ENCODE data around the gene TMEM74B. TPM values are rescaled to one million over a fixed set of nuclear protein-coding genes. Genes with fewer than 3 reads are reported as not detected.

Gene TMEM74B
- total RNA-seq: not detected in 2 replicates

GRCh38 chr20:1184638-1185315, at the start of gene TMEM74B:
TMEM74B (minus strand) TSS chr20:1184981; CDS start chr20:1183801, 1,180 bp downstream.

DNA sequence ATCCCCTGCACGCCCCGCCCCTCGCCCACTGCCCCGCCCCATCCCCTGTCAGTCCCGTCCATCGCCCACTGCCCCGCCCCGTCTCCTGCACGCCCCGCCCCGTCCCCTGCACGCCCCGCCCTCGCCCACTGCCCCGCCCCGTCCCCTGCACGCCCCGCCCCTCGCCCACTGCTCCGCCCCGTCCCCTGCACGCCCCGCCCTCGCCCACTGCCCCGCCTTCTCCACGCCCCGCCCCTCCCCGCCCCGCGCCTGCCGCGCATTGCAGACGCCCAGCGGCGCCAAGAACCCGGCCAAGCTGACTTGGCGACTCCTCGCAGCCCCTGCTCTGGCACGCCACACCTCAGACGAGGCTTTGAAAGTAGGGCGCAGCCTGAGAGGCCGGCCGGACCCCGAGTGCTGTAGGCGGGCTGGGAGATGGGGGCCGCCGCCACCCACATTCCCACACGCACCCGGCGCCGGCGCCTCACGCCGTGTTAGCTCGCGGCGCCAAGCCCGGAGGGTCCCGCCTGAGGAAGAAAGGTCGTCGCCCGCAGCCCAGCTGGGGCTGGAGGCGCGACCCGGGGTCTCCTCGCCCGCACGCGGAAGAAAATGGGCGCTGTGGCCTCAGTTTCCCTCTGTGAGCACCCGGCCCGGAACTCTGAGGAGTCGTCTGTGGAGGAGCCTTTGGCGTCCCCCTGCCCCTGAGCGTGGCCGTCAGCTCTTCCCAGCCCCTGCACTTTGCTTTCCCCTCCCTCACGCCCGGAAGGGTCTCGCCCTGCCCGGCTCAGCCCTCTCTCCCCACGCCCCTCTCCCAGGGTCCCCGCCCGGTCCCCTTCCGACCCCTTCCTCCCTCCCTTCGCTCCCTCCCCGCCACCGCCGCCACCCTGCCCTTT, 41.2 kb upstream of the TMEM74B start, which contains the start of gene RAD21L1:
TSS of gene RAD21L1 (plus strand) at position 262 of the 872 bp plus-strand sequence. CDS start 2,410 bp downstream, outside the sequence.

GRCh38 chr20:1202762-1203504, 18.2 kb upstream of the TMEM74B start, which contains the start of gene C20orf202:
C20orf202 (plus strand) TSS chr20:1203454; CDS start chr20:1203586, 132 bp downstream.

Other genes with a start within 250 kb of the TMEM74B start
- not detected in 2 replicates for gene RSPO4, start 182.7 kb downstream of the TMEM74B start, total RNA-seq
- gene PSMF1, start 66.4 kb downstream of the TMEM74B start, total RNA-seq: 101 and 173 TPM in 2 replicates
- not detected in 2 replicates for gene C20orf202, start 18.5 kb upstream of the TMEM74B start, total RNA-seq
- 0.57 and 0.66 TPM in 2 replicates for gene RAD21L1, start 41.1 kb upstream of the TMEM74B start, total RNA-seq
- gene SNPH, start 81.3 kb upstream of the TMEM74B start, total RNA-seq: 11.8 and 20.2 TPM in 2 replicates
- 0.43 and 2.2 TPM in 2 replicates for gene SDCBP2, start 144.2 kb upstream of the TMEM74B start, total RNA-seq
- gene FKBP1A, start 208.1 kb upstream of the TMEM74B start, total RNA-seq: 168 and 202 TPM in 2 replicates